Upper lobe of left lung (tissue), 4 donors: ENCODE results near the gene CDKN1B.

Experiments
- CTCF ChIP-seq, 6 experiments: fragments of 450-650 bp in 4 of 6; fragments of 200-600 bp in 2 of 6; sonication (generic) in 2 of 6; IDR thresholded peaks; one replicate each; pipeline ENCODE4 v1.5.1; 2016 to 2019; ENCODE audit warnings: antibody characterized with exemption in 6 of 6
- EP300 ChIP-seq, 4 donors: sonication (generic); formaldehyde crosslinking; IDR thresholded peaks; one replicate each; pipeline ENCODE4 v1.5.1; 2017; ENCODE audit warnings: antibody characterized with exemption in 4 of 4, control low read depth in 2 of 4
- POLR2AphosphoS5 ChIP-seq, 2 donors: sonication (generic); formaldehyde crosslinking; IDR thresholded peaks; one replicate each; pipeline ENCODE4 v1.5.1; 2017; ENCODE audit warnings: antibody characterized with exemption in 2 of 2

- TF ChIP-seq CTCF (IDR thresholded peaks at IDR 0.05) = no peak
- no peak for TF ChIP-seq EP300 (IDR thresholded peaks at IDR 0.05)
- TF ChIP-seq POLR2AphosphoS5 (IDR thresholded peaks at IDR 0.05) = no peak
Observed at GRCh38 chr12:12759234-12759915, 42.2 kb downstream of the CDKN1B start.
